HuH-7.5 (cell line): Measurements from ENCODE around the gene DOHH.
A peak's percentile ranks its signal among the peaks of the same experiment; 100 is the strongest.

Source experiments
- DNase-seq: peaks from one replicate; pipeline ENCODE4 v3.0.0; 2011; ENCODE audit warnings: low spot score

The DOHH gene

DNA sequence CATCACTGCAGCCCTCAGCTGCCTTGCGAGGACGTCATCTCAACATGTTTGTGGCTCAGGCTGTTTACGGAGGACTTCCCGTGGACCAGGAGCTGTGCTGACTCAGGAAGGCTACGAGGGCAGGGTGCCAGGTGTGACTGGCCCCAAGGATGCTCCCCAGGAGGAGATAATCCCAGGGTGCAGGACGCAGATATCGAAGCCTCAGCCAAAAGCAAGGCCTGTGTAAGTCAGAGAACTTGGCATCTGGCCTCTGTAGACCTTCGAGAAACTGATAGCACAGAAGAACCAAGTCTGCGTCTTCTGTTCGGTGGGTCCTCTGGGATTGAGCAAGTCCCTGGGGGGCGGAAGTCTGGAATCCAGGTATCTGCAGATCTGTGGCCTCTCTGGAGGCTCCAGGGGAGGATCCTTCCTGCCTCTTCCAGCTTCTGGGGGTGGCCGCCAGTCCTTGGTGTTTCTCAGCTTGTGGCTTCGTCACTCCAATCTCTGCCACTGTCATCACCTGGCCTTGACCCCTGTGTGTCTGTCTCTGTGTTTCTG lies 2.6 kb upstream of the DOHH start:
- no peak for DNase-seq

- no peak for DNase-seq
These were observed 1.3 kb upstream of the DOHH start for GRCh38 chr19:3501780-3502179.

DNA sequence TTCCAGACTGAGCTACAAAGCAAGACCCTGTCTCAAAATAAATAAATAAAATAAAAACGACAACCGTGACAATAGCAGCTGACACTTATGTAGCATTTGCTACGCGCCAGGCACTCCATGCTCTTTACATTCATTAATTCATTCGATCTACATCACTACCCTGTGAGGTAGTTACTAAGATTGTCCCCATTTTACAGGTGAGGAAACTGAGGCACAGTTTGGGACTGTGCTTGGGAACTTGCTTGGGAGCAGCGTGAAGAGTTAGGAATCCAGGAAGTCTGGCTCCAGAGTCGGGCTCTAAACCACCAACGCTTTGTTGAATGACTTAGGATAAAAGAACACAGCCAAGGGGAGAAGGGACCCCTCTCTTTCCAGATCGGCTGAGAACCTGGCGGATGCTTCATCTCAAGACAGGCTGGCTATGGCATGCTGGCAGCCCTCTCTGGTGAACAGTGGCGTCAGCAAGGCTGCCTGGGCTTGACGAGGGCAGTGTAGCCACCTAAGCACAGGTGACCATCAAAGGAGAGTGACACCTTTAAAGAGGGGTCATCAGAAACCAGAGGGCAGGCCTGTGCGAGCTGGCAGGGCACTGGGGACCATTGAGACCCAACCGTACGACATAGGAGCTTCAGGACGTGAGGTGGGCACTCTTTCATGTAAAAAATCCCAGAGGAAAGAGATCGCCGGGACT lies 591 bp downstream of the DOHH start:
- DNase-seq = no peak

DNA sequence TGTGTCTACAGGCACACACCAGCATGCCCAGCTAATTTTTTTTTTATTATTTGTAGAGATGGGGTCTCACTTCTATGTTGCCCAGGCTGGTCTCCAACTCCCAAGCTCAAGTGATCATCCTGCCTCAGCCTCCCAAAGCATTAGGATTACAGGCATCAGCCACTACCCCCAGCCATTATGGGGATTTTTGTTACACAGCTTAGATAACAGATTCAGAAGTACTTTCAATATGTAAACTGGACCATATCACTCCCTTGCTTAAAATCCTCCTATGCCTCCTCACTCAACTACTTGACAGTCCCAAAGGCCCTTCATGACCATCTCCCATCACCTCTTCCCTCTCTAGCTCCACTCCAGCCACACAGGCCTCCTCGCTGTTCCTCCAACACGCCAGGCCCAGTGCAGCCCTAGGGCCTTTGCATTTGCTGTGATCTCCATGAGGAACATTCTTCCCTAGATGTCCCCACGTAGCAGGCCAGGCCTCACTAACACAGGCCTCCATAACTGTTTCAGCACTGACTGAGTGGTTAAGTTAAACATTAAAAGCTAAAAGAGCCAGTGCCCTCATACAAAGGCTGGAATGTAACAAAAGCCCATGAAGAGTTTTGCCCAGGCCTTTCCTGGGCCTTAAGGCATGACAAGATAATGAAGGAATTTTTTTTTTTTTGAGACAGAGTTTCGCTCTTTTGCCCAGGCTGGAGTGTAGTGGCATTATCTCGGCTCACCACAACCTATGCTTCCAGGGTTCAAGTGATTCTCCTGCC lies 2.5 kb downstream of the DOHH start:
- DNase-seq = no peak

- no peak for DNase-seq
These were observed 3.8 kb downstream of the DOHH start for GRCh38 chr19:3496392-3497273.

DNA sequence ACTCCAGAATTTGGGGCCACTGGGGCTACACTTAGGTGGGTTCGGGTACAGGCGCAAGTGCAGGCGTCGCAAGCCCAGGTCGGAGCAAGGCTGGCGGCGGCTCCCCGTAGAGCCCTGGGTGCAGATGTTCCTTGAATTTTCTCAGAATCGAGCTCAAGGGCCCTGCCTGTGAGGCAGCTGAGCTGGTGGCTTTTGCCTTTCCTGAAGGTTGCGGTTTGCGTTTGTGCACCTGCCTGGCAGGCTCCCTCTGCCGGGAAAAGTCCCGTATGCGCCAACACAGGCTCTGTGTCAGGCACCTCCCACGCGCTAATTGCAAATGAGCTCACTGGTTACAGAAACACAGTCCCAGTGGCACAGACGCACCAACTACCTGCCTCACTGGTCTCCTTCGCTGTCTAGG lies 5.9 kb downstream of the DOHH start:
- DNase-seq = no peak

DNA sequence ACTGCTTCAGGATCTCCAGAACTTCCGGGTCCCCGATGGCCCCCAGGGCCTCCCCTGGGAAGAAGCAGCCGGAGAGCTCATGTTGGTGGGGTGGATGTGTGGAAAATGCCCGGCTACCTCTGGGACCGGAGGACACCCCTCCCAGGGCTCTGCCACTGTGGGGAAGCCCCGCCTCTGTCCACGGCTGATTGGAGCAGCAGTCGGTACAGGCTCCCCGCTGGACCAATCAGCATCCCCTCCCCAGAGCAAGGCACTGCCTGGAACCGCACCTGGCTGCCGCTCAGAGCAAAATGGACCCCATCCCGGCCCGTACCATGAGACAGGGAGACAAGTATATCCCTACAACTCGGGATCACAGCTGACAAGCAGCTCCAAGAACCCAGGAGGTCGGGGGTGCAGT lies 6.4 kb downstream of the DOHH start:
- DNase-seq = peak; percentile 59

DNA sequence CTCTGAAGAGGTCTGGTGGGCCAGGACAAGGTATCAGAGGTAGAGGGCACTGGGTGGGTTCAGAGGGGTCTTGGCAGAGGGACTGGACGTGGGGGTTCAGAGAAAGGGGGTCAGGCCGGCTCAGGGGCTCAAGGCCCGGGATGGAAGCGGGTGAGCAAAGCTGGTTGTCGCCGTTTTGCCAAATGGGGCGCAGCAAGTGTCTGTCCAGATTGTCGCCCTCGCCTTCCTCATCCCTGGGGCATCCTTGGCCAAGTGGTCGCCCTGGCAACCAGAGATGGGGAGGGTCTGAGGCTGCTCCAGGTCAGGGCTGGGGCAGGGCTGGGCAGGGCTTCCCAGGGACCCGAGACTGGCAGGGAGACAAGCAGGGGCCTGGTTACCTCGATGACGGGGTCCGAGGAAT lies 6.8 kb downstream of the DOHH start:
- no peak for DNase-seq

GRCh38 chr19:3492919-3493318 lies 7.6 kb downstream of the DOHH start:
- no peak for DNase-seq

GRCh38 chr19:3492131-3492839 lies 8.2 kb downstream of the DOHH start:
- no peak for DNase-seq

GRCh38 chr19:3491396-3492119 lies 8.9 kb downstream of the DOHH start:
- DNase-seq = no peak

DNA sequence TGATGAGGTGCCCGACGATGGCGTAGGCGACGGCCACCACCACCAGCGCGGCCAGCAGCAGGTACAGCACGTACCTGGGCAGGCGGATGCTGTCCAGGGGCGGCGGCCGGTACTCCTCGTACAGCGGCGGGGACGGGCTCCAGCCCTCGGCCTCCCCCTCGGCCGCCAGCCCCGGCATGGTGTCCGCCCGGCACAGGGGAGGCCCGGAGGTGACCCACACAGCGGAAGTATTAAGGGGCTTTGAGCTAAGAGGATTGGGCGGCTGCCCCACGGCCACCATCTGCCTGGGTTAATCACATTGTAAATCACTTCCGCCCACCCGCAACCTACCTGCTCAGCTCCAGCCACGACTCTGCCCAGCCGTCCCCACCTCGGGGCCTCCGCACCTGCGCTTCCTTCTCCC lies 17.2 kb downstream of the DOHH start, which contains the start of gene SMIM44:
Gene SMIM44 (minus strand): TSS at position 216 of the 403 bp plus-strand sequence. CDS start 38 bp downstream, at position 178.
- no peak for DNase-seq

DNA sequence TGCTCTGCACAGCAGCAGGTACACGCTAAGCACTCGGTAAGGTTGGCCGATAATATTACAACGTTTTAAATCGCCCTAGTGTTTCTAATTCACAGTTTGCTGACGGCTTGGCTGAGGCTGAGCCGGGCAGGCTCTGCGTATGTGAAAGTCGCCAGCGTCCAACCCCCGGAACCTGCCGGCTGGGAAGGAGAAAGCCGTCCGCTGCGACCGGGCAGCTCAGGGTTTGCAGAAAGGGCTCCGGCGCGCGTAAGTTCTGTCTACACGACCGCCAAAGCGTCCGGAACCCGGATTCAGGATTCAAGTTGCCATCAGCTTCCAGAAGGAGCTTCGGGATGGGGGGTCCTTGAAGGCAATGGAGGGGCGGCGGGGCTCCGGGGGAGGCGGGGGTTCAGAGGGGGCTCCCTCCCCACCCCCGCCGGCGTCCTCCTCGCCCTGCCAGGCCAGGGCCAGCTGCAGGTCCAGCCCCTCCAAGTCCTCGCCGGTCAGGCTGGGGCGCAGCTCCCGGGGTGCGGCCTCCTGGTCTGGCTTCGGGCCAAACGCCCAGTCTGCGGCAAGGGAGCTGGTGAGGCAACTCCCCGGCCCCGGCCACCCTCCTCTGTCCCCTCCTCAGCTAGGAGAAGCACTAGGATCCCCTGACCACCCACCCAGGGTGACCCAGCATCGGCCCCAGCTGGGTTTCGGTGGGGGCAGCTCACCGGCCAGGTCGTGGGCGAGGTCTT lies 17.8 kb downstream of the DOHH start:
- DNase-seq = no peak

- DNase-seq = no peak
These were observed 19.0 kb downstream of the DOHH start for GRCh38 chr19:3481241-3482090.

DNA sequence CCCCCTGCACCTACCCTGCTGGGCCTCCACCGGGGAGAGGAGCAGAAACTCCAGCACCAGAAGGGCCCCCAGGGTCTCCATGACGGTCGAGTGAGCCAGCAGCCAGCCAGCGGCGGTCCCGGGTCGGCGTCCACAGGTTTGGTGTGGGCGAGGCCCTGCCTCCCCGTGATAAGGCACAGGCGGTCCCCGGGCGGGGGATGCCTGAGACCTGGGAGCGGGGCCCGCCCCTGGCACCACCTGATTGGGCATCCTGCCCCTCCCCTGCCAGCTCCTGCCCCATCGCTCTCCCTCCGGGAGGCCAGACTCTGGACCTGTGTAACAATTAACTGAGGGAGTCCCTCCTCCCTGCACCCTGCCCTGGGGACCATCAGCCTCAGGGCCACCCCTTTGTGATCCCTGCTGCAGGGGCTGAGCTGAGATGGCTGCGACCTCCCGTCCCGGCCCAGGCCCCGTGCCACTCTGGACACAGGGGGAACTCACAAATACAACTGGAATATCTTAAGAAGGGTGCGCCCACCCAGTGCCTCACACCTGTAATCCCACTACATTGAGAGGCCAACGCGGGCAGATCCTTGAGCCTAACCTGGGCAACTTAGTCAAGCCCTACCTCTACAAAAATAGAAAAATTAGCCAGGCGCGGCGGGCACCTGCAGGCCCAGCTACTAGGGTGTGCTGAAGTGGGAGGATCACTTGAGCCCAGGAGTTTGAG lies 19.9 kb downstream of the DOHH start, which contains the start of gene SMIM24:
Gene SMIM24 (minus strand): TSS at position 143 of the 709 bp plus-strand sequence. CDS start 62 bp downstream, at position 81.
- DNase-seq = no peak

DNA sequence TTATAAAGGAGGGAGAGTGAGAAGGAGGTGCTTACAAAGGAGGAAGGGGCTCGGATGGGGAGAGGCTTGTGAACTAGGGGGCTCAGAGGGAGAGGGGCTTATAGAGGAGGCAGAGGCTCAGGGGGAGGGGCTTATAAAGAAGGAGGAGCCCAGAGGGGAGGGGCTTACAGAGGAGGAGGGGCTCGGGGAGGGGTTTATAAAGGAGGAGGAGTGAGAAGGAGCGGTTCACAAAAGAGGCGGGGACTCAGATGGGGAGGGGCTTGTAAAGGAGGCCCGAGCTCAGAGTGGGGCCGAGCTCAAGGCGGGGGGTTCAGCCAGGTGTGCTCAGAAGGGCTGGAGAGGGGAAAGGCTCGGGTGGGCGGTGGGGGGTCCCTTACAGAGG lies 20.6 kb downstream of the DOHH start:
- DNase-seq = no peak

GRCh38 chr19:3479177-3479833 lies 21.2 kb downstream of the DOHH start:
- DNase-seq = no peak
